ENCODE data around the gene HSP90B1.

HSP90B1 gene

GRCh38 chr12:103930034-103930786 is at the start of gene HSP90B1:
HSP90B1 (plus strand) TSS chr12:103930410; CDS start chr12:103930516, 106 bp downstream.
- DNase-seq: peak; percentile 98

- DNase-seq: no peak
These were observed 48.9 kb upstream of the HSP90B1 start for GRCh38 chr12:103881261-103881660.

- DNase-seq: no peak
These were observed 47.2 kb upstream of the HSP90B1 start for GRCh38 chr12:103882861-103883596.

- DNase-seq: no peak
These were observed 46.3 kb upstream of the HSP90B1 start for GRCh38 chr12:103883908-103884307.

- DNase-seq: no peak
These were observed 45.9 kb upstream of the HSP90B1 start for GRCh38 chr12:103884316-103884715.

- DNase-seq: no peak
These were observed 43.9 kb upstream of the HSP90B1 start for GRCh38 chr12:103886195-103886797.

GRCh38 chr12:103887738-103888137 is 42.5 kb upstream of the HSP90B1 start:
- no peak for DNase-seq

GRCh38 chr12:103897316-103897715 is 32.9 kb upstream of the HSP90B1 start:
- DNase-seq: no peak

GRCh38 chr12:103901518-103902173 is 28.6 kb upstream of the HSP90B1 start:
- no peak for DNase-seq

GRCh38 chr12:103903993-103904392 is 26.2 kb upstream of the HSP90B1 start:
- DNase-seq: no peak

GRCh38 chr12:103905730-103906349 is 24.4 kb upstream of the HSP90B1 start:
- no peak for DNase-seq

GRCh38 chr12:103908246-103908541 is 22.0 kb upstream of the HSP90B1 start:
- no peak for DNase-seq

- no peak for DNase-seq
These were observed 21.3 kb upstream of the HSP90B1 start for GRCh38 chr12:103908877-103909276.

- no peak for DNase-seq
These were observed 20.4 kb upstream of the HSP90B1 start for GRCh38 chr12:103909811-103910210.

- no peak for DNase-seq
These were observed 18.1 kb upstream of the HSP90B1 start for GRCh38 chr12:103912069-103912468.

- no peak for DNase-seq
These were observed 17.1 kb upstream of the HSP90B1 start for GRCh38 chr12:103913100-103913499.

GRCh38 chr12:103915306-103915705 is 14.9 kb upstream of the HSP90B1 start:
- DNase-seq: no peak

GRCh38 chr12:103917873-103918272 is 12.3 kb upstream of the HSP90B1 start:
- DNase-seq: no peak

GRCh38 chr12:103924761-103925641 is 5.2 kb upstream of the HSP90B1 start:
- peak; percentile 69 for DNase-seq

- DNase-seq: no peak
These were observed 1.5 kb upstream of the HSP90B1 start for GRCh38 chr12:103928682-103929045.

GRCh38 chr12:103929046-103929783 is 995 bp upstream of the HSP90B1 start:
- DNase-seq: peak; percentile 90

GRCh38 chr12:103929784-103930033 is 501 bp upstream of the HSP90B1 start:
- DNase-seq: no peak
